GM12801 (cell line): Measurements from ENCODE around the gene SLC24A3.

Source experiments
- TF ChIP-seq, protein P1 (sequence below): IDR thresholded peaks from one replicate; pipeline ENCODE4 v1.5.1; 2011; ENCODE audit warnings: control low read depth; ENCODE audit not compliant: insufficient read length; ENCODE audit errors: extremely low read depth

Gene SLC24A3

DNA sequence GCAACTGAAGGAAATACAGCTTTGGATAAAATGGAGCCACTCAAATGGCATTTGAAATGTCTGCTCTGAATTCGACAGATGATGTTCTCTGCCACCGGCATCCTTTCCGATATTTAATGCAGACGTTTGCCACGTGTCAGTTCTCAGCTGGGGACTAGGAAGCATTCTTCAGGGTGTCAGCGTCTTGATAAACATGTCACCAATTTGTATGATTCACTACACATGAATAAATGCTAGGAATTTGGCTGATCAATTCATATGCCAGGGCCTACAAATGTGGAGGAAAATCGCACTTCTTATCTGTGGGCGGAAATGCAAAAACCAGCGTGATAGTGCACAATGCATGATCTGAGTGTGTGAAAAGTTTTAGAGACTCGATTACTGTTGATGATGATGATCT, 169.5 kb downstream of the SLC24A3 start:
- TF ChIP-seq, protein P1, sequence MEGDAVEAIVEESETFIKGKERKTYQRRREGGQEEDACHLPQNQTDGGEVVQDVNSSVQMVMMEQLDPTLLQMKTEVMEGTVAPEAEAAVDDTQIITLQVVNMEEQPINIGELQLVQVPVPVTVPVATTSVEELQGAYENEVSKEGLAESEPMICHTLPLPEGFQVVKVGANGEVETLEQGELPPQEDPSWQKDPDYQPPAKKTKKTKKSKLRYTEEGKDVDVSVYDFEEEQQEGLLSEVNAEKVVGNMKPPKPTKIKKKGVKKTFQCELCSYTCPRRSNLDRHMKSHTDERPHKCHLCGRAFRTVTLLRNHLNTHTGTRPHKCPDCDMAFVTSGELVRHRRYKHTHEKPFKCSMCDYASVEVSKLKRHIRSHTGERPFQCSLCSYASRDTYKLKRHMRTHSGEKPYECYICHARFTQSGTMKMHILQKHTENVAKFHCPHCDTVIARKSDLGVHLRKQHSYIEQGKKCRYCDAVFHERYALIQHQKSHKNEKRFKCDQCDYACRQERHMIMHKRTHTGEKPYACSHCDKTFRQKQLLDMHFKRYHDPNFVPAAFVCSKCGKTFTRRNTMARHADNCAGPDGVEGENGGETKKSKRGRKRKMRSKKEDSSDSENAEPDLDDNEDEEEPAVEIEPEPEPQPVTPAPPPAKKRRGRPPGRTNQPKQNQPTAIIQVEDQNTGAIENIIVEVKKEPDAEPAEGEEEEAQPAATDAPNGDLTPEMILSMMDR: no peak

DNA sequence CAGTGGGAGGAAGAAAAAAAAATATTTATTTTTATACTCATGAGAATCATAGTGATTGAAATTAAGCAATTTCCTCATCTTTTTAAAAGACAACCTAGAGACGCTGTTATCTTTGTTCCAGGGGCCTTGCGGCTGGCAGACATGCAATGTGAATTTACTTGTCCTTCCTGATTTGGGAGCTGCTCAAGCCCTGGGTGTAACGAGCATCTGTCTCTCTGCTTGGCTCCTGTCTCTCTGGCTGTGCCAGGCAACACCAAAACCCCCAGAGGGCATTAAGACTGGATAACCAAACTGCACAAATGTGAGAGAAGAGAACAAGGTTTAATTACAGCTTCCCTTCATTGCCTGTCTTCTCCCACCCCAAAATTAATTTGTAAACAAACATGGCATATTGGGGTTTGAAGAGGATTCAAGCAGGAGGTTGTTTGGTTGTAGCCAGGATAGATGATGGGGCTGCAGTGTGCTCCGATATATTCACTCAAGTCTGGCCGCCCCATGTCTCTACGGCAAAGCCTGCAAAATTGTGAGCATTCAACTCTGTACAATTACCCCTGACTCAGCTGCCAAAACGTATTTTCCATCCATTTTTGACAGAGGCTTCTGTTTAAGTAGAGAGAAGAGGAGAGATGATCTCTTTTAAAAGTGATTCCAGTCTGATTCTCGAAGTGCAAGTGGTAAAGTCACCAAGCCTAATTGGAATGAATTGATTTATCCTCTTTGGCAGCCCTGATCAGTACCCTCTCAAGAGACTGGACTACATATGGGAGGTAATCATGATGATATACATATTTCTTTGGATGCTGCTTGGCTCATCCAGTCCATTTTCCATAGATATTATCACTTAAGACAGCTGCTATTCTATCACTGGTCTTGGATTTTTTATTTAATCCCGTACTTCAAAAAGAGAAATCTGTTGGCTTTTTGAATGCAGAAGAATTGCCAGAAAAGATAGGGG, 170.2 kb downstream of the SLC24A3 start:
- TF ChIP-seq, protein P1: no peak

DNA sequence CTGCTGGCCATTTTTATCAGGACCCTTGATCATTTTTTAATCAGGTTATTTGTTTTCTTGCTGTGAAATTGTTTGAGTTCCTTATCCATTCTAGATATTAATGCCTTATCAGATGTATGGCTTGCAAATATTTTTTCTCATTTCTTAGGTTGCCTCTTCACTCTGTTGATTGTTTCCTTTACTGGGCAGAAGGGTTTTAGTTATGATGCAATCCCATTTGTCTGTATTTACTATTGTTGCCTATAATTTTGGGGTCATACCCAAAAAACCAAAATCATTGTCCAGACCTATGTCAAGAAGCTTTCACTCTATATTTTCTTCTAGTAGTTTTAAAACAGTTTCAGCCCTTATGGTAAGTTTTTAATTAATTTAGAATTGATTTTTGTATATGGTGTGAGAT, 172.5 kb downstream of the SLC24A3 start:
- TF ChIP-seq, protein P1: no peak

DNA sequence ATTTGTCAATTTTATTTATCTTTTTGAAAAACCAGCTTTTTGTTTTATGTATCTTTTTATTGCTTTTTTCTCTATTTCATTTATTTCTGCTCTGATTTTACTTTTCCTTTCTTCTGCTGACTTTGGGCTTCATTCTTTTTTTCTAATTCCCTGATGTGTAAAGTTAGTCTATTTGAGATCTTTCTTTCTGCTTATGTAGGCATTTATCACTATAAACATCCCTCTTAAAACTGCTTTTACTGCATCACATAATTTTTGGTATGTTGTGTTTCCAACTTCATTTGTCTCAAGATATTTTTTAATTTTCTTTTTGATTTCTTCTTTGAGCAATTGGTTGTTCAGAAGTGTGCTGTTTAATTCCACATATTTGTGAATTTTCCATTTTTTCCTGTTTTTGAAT, 174.8 kb downstream of the SLC24A3 start:
- TF ChIP-seq, protein P1: no peak

DNA sequence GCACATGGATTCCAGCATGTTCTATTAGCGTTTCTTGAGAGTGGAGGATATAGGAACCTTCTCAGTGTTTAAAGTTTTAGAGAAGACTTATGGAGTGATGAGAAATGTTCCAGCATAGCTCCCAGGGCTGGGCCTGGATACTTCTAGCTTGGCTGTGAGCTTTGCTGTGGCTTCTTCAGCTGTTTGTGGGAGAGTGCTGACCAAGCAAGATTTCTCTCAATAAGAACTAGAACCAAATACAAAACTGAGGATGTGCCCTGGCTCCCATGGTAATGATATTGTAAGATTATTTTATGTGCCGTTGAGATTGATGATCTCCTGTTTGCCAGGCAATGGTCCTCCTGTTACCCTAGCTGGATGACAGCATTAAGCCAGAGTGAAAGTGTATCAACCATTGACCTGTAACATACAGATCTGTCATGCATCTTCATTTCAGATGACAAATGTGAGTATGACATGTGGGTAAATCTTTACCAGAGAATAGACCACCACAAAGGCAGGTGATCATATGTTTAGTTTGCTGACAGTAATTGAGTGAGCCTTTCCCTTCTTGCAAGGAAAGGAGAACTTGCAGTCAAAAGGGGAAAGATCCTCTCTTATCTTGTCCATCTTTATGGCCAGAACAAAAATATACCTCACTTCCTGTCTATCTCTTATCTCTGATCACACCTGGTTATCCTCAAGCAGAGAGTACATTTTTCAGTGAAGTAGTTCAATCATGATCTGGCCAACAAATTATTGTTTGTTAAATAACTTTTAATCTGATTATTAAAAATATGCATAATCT, 180.1 kb downstream of the SLC24A3 start:
- TF ChIP-seq, protein P1: no peak

DNA sequence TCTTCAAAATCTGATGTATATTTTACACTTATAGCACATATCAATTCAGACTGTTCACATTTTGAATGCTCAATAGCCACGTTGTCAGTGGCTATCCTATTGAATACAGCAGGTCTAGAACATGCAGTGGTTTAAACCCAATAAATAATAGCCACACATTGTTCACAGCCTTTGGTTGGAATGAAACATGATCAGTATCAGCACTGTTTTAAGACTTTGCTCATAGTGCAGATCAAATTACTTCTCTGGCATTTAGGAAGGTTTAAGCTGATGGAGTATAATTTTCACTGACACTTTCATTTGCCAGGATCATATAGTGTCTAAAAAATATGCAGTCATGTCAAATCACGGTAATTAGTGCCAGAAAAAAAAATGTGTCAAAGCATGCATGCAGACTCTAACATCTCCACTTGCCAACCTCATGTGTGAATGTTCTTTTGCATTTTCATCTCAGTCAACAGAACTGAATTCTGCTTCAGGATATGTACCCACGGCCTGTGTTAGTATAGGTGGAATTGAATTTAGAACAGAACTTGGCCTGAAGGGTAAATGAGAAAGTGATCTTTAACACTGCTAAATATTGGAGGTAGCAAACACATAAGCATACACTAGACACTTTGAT, 184.1 kb downstream of the SLC24A3 start:
- TF ChIP-seq, protein P1: no peak

DNA sequence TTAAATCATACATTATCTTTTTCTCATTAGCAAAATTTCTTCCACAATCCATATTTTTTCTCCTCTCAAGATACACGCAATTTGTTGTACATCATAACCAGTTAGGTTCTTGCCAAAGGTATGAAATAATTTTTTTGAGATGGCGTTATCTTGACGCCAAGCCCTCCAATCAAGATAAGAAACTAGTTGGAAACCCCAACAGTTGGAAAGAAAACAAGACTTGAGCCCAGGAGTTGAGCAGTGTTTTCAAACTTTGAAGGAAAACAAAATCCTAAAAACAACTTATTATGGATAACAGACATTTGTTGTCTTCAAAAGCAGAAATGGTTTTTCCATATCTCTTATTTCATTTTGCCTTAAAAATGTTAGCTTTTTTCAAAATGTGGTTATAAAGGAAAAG, 184.8 kb downstream of the SLC24A3 start:
- TF ChIP-seq, protein P1: no peak
